Measurements from ENCODE around the gene SIGLEC6.

Gene SIGLEC6

GRCh38 chr19:51467864-51468544 lies 63.5 kb downstream of the SIGLEC6 start:
- no peak overlapping the region for H3K4me3 ChIP-seq (ENCODE audit: control insufficient read depth, low read depth, low read length)
- no peak for DNase-seq (ENCODE audit: low read depth)
- TF ChIP-seq CTCF (IDR thresholded peaks at IDR 0.05; ENCODE audit: control insufficient read depth, insufficient read depth, low read depth, low read length, missing control alignments): no peak
